Esophagus muscularis mucosa (tissue), 3 donors: Measurements from ENCODE around the gene TASOR2.

Experiments used
- CTCF ChIP-seq, 3 experiments: fragments of 200-600 bp in 2 of 3; fragments of 450-650 bp in 1 of 3; sonication (generic) in 2 of 3; IDR thresholded peaks; one replicate each; pipeline ENCODE4 v1.5.1; 2017 to 2019; ENCODE audit warnings: antibody characterized with exemption in 3 of 3, mild to moderate bottlenecking in 2 of 3, moderate library complexity in 1 of 3
- POLR2A ChIP-seq: fragments of 450-650 bp; IDR thresholded peaks from one replicate; pipeline ENCODE4 v1.6.1; 2017; ENCODE audit warnings: antibody characterized with exemption, moderate library complexity, mild to moderate bottlenecking, low read depth

GRCh38 chr10:5645944-5646617 lies 38.6 kb upstream of the TASOR2 start:
- TF ChIP-seq CTCF (IDR thresholded peaks at IDR 0.05) (no peak), POLR2A (no peak)
